Activated B cell treated with CpG ODN at 0.5 μM for 24 hours (primary cell): Measurements from ENCODE around the gene ICAM2. TPM values are rescaled to one million over a fixed set of nuclear protein-coding genes. Genes with fewer than 3 reads are reported as not detected.

ENCODE experiments used
- ATAC-seq: fragments of 200-7000 bp; cut with Tn5 transposase; one replicate; pipeline ENCODE4 v1.10.0; 2021; ENCODE audit warnings: low read depth, mild to moderate bottlenecking, moderate library complexity
- CTCF ChIA-PET: fragments of 350-600 bp; sonication (Branson Sonifier 250); formaldehyde crosslinking; loops from one replicate; lab custom pipeline; 2021; ENCODE audit warnings: antibody characterized with exemption; lab: Charles Lee
- POLR2A ChIA-PET: fragments of 350-600 bp; sonication (Branson Sonifier 250); formaldehyde crosslinking; loops from one replicate; lab custom pipeline; 2021; ENCODE audit warnings: antibody characterized with exemption; lab: Charles Lee
- DNase-seq: peaks from one replicate; pipeline ENCODE4 v3.0.0; 2022
- H3K27ac Mint-ChIP-seq: one replicate; pipeline ENCODE4 v1.8.0; 2020; ENCODE audit warnings: mixed read lengths
- H3K27me3 Mint-ChIP-seq: one replicate; pipeline ENCODE4 v1.8.0; 2021; ENCODE audit warnings: mixed read lengths
- H3K36me3 Mint-ChIP-seq: one replicate; pipeline ENCODE4 v1.8.0; 2021; ENCODE audit warnings: low read depth, mixed read lengths
- H3K4me1 Mint-ChIP-seq: one replicate; pipeline ENCODE4 v1.8.0; 2021; ENCODE audit warnings: mixed read lengths
- H3K4me3 Mint-ChIP-seq: one replicate; pipeline ENCODE4 v1.8.0; 2020; ENCODE audit warnings: mild to moderate bottlenecking, mixed read lengths
- H3K9me3 Mint-ChIP-seq: one replicate; pipeline ENCODE4 v1.8.0; 2020; ENCODE audit warnings: mixed read lengths
- CTCF ChIP-seq: fragments of 200-600 bp; IDR thresholded peaks from one replicate; pipeline ENCODE4 v1.8.0; 2022; ENCODE audit warnings: antibody characterized with exemption, mild to moderate bottlenecking
- intact Hi-C: fragments of 100-400 bp; cut with micrococcal nuclease; formaldehyde crosslinking; loops from one replicate; pipeline ENCODE4 v1.15.1; 2024
- total RNA-seq: library from RNA; stranded (reverse); gene quantifications from 2 replicates; pipeline ENCODE4 v1.2.3, GENCODE V29; 2022

The ICAM2 gene
- total RNA-seq, 1 donor from 2014 or later, result 44.5 TPM

- CTCF ChIA-PET, result interaction anchor here (9.0 kb wide), 1 partner anchor 100 kb away, joined by 411 read pairs; the partner anchor contains the start of gene ERN1
- TF ChIP-seq CTCF, result no peak
- Mint-ChIP-seq H3K36me3 (no peaks in the 10 kb centered on the region), H3K9me3 (no peaks in the 10 kb centered on the region), H3K4me1 (no peaks in the 10 kb centered on the region), H3K27me3 (no peaks in the 10 kb centered on the region), H3K4me3 (no peak overlapping the region), H3K27ac (no peak overlapping the region)
- DNase-seq (no peak), ATAC-seq (no peak)
- intact Hi-C loops, result no loop called here
- POLR2A ChIA-PET, result no interaction called here
Observed at GRCh38 chr17:64032081-64032480, 11.6 kb upstream of the ICAM2 start.

GRCh38 chr17:64028874-64029464 is 8.5 kb upstream of the ICAM2 start:
- peak; percentile 41 for DNase-seq
- peak; percentile 39 for ATAC-seq
- Mint-ChIP-seq H3K36me3 (no peaks in the 10 kb centered on the region), H3K27ac (no peak overlapping the region), H3K4me3 (no peak overlapping the region), H3K4me1 (peaks cover 19% of the 10 kb centered on the region), H3K27me3 (no peaks in the 10 kb centered on the region), H3K9me3 (no peaks in the 10 kb centered on the region)
- ChIA-PET CTCF (interaction anchor here (0.6 to 9.0 kb wide), 39 partner anchors 7 to 390 kb away, joined by 3 to 411 read pairs (median 5); partner anchors contain the start of genes CSHL1, ERN1, GH1 and ICAM2), POLR2A (interaction anchor here (0.6 to 3.5 kb wide), 9 partner anchors 9 to 290 kb away, joined by 3 to 27 read pairs (median 7); partner anchors contain the start of genes ERN1 and ICAM2)
- TF ChIP-seq CTCF, result peak; percentile 26
- intact Hi-C loops, result loop anchor here (1.0 to 5.0 kb wide), 4 partner anchors 43 to 253 kb away; no protein-coding TSS in a partner anchor

GRCh38 chr17:64025732-64026294 is 5.4 kb upstream of the ICAM2 start:
- Mint-ChIP-seq H3K27me3 (no peaks in the 10 kb centered on the region), H3K36me3 (no peaks in the 10 kb centered on the region), H3K4me1 (peaks cover 42% of the 10 kb centered on the region), H3K9me3 (no peaks in the 10 kb centered on the region), H3K27ac (peak overlapping the region; percentile 62), H3K4me3 (peak overlapping the region; percentile 73)
- ATAC-seq (peak; percentile 92), DNase-seq (peak; percentile 72)
- CTCF ChIA-PET, result interaction anchor here (0.6 to 9.0 kb wide), 27 partner anchors 9 to 256 kb away, joined by 3 to 411 read pairs (median 6); partner anchors contain the start of genes CD79B, CSHL1, ERN1 and GH1
- intact Hi-C loops, result loop anchor here (1.0 to 5.0 kb wide), 6 partner anchors 36 to 191 kb away; partner anchors contain the start of gene CSHL1
- peak; percentile 80 for TF ChIP-seq CTCF
- POLR2A ChIA-PET, result interaction anchor here (0.5 to 2.5 kb wide), 16 partner anchors 49 to 480 kb away, joined by 3 to 26 read pairs (median 4); partner anchors contain the start of genes CSHL1, ERN1 and GH1

GRCh38 chr17:64024781-64025731 is 4.6 kb upstream of the ICAM2 start:
- H3K4me1 Mint-ChIP-seq, result peaks cover 48% of the 10 kb centered on the region
- no peak for DNase-seq
- POLR2A ChIA-PET, result interaction anchor here (0.5 to 2.5 kb wide), 18 partner anchors 35 to 480 kb away, joined by 3 to 26 read pairs (median 4); partner anchors contain the start of genes CSHL1, ERN1 and GH1

More at GRCh38 chr17:64024781-64025731, 4.6 kb upstream of the ICAM2 start:
- H3K27me3 Mint-ChIP-seq, result no peaks in the 10 kb centered on the region
- intact Hi-C loops, result loop anchor here (1.0 to 5.0 kb wide), 6 partner anchors 35 to 192 kb away; partner anchors contain the start of gene CSHL1
- peaks cover 4% of the 10 kb centered on the region for H3K36me3 Mint-ChIP-seq
- H3K27ac Mint-ChIP-seq, result peak overlapping the region; percentile 84
- H3K4me3 Mint-ChIP-seq, result peak overlapping the region; percentile 73
- H3K9me3 Mint-ChIP-seq, result no peaks in the 10 kb centered on the region
- no peak for ATAC-seq
- CTCF ChIA-PET, result interaction anchor here (0.8 to 9.0 kb wide), 26 partner anchors 8 to 257 kb away, joined by 3 to 411 read pairs (median 6); partner anchors contain the start of genes CD79B, CSHL1, ERN1 and GH1
- no peak for TF ChIP-seq CTCF
